HFFc6 (cell line): Measurements from ENCODE around the gene ZNF408. TPM values are rescaled to one million over a fixed set of nuclear protein-coding genes. Genes with fewer than 3 reads are reported as not detected.
A peak's percentile ranks its signal among the peaks of the same experiment; 100 is the strongest.
"Not testable (repeated sequence)": the region's sequence is repeated elsewhere in the genome, so short reads cannot be mapped to it uniquely, and the experiment has no call there.

Source experiments
- DNase-seq: peaks from one replicate; pipeline ENCODE4 v3.0.0-alpha.2; 2018
- H3K27ac Mint-ChIP-seq: 2 replicates; pipeline ENCODE4 v1.8.0; 2020; ENCODE audit warnings: mild to moderate bottlenecking, mixed read lengths
- H3K27me3 Mint-ChIP-seq: 2 replicates; pipeline ENCODE4 v1.8.0; 2021; ENCODE audit warnings: mild to moderate bottlenecking, moderate library complexity, mixed read lengths; ENCODE audit not compliant: insufficient read depth
- H3K36me3 Mint-ChIP-seq: 2 replicates; pipeline ENCODE4 v1.8.0; 2021; ENCODE audit warnings: low read depth, mixed read lengths
- H3K4me1 Mint-ChIP-seq: 2 replicates; pipeline ENCODE4 v1.8.0; 2020; ENCODE audit warnings: low read depth, mixed read lengths
- H3K4me3 Mint-ChIP-seq: 2 replicates; pipeline ENCODE4 v1.8.0; 2020; ENCODE audit warnings: mild to moderate bottlenecking, moderate library complexity, mixed read lengths
- H3K9me3 Mint-ChIP-seq: 2 replicates; pipeline ENCODE4 v1.8.0; 2020; ENCODE audit warnings: mild to moderate bottlenecking, mixed read lengths
- total RNA-seq, 6 experiments: library from RNA; stranded (reverse); fragmentation: NEBNext Ultra II Directional; extraction: Animal tissue kit (Norgen Biotek cat#: 25700); gene quantifications; 2 replicates in 1 of 6; 3 replicates in 5 of 6; pipeline ENCODE4 v1.2.3, GENCODE V29; 2021
- TF ChIP-seq, protein P1 (sequence below): fragments of 200-600 bp; sonication (generic); IDR thresholded peaks from 2 replicates; pipeline ENCODE4 v1.5.0; 2021; ENCODE audit warnings: antibody characterized with exemption, mild to moderate bottlenecking

The ZNF408 gene
- total RNA-seq, 6 experiments from 2014 or later = 7.6 to 12.3 (median 9.0) TPM

DNA sequence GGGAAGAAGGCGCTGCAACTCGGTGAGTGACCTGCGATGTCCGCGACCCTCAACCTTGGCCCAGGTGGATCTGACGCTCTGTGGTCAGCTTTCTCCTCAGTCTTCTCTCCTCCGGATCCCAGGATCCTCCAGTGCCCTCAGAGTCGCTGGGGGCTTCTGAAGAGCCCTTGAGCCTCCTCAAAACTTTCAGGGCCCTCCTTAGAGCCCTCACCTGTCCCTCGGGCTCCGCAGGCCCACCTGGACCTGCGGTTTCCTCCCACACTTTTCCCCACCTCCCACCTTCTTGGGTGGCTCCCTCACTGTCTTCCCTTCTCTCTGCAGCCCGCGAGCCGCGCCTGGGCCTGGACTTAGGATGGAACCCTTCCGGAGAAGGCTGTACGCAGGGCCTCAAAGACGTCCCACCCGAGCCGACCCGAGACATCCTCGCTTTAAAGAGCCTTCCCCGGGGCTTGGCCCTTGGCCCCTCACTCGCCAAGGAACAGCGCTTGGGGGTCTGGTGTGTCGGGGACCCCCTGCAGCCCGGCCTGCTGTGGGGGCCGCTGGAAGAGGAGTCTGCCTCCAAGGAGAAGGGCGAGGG is 335 bp downstream of the ZNF408 start:
- peaks cover 32% of the 10 kb centered on the region for H3K4me1 Mint-ChIP-seq
- H3K36me3 Mint-ChIP-seq = peaks cover 31% of the 10 kb centered on the region
- no peak for DNase-seq
- no peaks in the 10 kb centered on the region for H3K9me3 Mint-ChIP-seq
- peak overlapping the region; percentile 98 for H3K4me3 Mint-ChIP-seq
- TF ChIP-seq, protein P1, sequence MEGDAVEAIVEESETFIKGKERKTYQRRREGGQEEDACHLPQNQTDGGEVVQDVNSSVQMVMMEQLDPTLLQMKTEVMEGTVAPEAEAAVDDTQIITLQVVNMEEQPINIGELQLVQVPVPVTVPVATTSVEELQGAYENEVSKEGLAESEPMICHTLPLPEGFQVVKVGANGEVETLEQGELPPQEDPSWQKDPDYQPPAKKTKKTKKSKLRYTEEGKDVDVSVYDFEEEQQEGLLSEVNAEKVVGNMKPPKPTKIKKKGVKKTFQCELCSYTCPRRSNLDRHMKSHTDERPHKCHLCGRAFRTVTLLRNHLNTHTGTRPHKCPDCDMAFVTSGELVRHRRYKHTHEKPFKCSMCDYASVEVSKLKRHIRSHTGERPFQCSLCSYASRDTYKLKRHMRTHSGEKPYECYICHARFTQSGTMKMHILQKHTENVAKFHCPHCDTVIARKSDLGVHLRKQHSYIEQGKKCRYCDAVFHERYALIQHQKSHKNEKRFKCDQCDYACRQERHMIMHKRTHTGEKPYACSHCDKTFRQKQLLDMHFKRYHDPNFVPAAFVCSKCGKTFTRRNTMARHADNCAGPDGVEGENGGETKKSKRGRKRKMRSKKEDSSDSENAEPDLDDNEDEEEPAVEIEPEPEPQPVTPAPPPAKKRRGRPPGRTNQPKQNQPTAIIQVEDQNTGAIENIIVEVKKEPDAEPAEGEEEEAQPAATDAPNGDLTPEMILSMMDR = no peak
- no peaks in the 10 kb centered on the region for H3K27me3 Mint-ChIP-seq
- peak overlapping the region; percentile 100 for H3K27ac Mint-ChIP-seq

DNA sequence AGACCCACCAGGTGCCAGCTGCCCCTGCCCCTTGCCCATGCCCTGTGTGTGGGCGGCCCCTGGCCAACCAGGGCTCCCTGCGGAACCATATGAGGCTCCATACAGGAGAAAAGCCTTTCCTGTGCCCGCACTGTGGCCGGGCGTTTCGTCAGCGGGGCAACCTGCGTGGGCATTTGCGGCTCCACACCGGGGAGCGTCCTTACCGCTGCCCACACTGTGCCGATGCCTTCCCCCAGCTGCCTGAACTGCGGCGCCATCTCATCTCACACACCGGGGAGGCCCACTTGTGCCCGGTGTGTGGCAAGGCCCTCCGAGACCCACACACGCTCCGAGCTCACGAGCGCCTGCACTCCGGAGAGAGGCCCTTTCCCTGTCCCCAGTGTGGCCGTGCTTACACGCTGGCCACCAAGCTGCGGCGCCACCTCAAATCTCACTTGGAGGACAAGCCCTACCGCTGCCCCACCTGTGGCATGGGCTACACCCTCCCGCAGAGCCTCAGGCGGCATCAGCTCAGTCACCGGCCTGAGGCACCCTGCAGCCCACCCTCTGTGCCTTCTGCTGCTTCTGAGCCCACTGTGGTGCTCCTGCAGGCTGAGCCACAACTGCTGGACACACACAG is 4.3 kb downstream of the ZNF408 start:
- H3K27ac Mint-ChIP-seq = no peak overlapping the region
- no peaks in the 10 kb centered on the region for H3K27me3 Mint-ChIP-seq
- TF ChIP-seq, protein P1 = no peak
- DNase-seq = no peak
- H3K4me1 Mint-ChIP-seq = peaks cover 23% of the 10 kb centered on the region
- H3K36me3 Mint-ChIP-seq = peaks cover 39% of the 10 kb centered on the region
- no peaks in the 10 kb centered on the region for H3K9me3 Mint-ChIP-seq
- no peak overlapping the region for H3K4me3 Mint-ChIP-seq

DNA sequence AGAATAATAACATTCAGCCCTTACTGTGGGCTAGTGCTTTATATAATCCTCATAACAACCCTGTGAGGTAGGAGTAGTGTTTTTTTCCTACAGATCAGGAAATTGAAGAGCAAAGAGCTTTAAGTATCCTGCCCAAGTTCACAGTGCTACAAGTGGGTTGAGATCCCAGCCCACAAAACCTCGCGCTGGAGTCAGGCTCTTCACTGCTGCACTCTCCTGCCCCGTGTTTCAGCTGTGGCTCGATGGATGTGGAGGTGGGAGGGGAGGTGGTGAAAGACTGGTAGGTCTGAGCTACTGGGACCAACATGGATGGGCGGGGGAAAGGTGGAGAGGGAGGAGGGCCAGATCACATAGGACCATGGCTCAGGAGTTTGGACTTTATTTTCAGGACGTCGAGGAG is 6.1 kb downstream of the ZNF408 start:
- H3K27ac Mint-ChIP-seq = no peak overlapping the region
- peaks cover 29% of the 10 kb centered on the region for H3K36me3 Mint-ChIP-seq
- H3K27me3 Mint-ChIP-seq = no peaks in the 10 kb centered on the region
- DNase-seq = no peak
- TF ChIP-seq, protein P1 = no peak
- H3K9me3 Mint-ChIP-seq = no peaks in the 10 kb centered on the region
- peaks cover 28% of the 10 kb centered on the region for H3K4me1 Mint-ChIP-seq
- no peak overlapping the region for H3K4me3 Mint-ChIP-seq

DNA sequence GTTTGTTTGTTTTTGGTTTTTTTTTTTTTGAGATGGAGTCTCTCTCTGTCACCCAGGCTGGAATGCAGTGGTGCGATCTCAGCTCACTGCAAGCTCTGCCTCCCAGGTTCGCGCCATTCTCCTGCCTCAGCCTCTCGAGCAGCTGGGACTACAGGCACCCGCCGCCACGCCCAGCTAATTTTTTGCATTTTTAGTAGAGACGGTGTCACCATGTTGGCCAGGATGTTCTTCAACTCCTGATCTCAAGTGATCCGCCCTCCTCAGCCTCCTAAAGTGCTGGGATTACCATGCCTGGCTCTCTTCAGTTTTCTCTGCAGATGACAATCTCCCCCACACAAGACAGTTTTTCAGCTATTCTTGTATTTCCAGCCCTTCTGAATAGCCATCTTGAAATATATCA is 8.5 kb downstream of the ZNF408 start:
- H3K27me3 Mint-ChIP-seq, H3K9me3 Mint-ChIP-seq, DNase-seq, H3K4me3 Mint-ChIP-seq: not testable (repeated sequence)
- peaks cover 25% of the 10 kb centered on the region for H3K4me1 Mint-ChIP-seq
- H3K36me3 Mint-ChIP-seq = peaks cover 17% of the 10 kb centered on the region; the same call in 1 of the 2 replicates
- peak overlapping the region; percentile 55; the same call in 1 of the 2 replicates for H3K27ac Mint-ChIP-seq

DNA sequence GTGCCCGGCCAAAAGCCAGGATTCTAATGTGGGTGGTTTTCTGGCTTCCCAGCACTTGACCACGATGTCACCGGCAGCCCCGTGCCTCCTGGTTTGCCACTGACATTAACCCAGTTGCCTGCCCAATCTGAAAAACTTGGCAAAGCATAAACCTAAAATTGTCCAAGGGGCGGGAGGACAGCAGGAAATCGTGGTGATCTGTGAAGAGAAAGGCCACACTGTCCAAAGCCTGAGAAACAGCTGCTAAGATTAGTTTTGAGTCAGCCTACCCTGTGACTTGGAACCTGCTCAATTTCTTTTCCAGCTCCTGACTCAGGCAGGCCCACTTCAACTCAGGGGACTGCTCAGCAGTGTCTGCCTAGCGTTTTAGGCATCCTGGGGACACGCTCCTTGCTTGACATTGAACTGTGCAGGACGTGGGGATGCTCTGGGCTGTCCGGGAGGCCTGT is 10.0 kb downstream of the ZNF408 start:
- DNase-seq = peak; percentile 86
- Mint-ChIP-seq H3K27me3 (no peaks in the 10 kb centered on the region), H3K9me3 (no peaks in the 10 kb centered on the region), H3K4me1 (peaks cover 35% of the 10 kb centered on the region), H3K36me3 (peaks cover 17% of the 10 kb centered on the region; the same call in 1 of the 2 replicates), H3K27ac (peak overlapping the region; percentile 92), H3K4me3 (no peak overlapping the region; the same call in 1 of the 2 replicates)
- TF ChIP-seq, protein P1 = no peak

DNA sequence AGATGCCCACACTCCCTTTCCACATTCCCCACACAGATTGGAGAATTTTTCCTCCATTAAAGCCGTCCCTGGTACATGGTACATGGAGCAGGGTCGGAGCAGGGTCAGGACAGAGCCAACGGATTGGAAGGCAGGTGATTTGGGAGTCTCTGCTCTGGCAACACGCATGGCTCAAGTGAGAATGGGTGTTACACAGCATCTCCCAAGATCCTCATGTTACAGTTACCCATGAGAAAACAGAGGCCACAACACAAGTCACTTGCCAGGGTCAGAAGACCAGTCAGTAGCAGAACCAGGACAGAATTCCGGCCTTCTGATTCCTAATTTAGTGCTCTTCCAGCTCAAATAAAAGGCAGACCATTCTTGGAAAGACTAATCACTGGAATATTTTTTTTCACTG is 10.5 kb downstream of the ZNF408 start:
- no peak for DNase-seq
- Mint-ChIP-seq H3K27ac (peak overlapping the region; percentile 92), H3K4me3 (no peak overlapping the region; the same call in 1 of the 2 replicates), H3K4me1 (peaks cover 35% of the 10 kb centered on the region), H3K9me3 (no peaks in the 10 kb centered on the region), H3K27me3 (no peaks in the 10 kb centered on the region), H3K36me3 (peaks cover 17% of the 10 kb centered on the region; the same call in 1 of the 2 replicates)
- TF ChIP-seq, protein P1 = no peak
